CD14-positive monocyte (primary cell): ENCODE results near the gene C2CD4A. TPM values are rescaled to one million over a fixed set of nuclear protein-coding genes. Genes with fewer than 3 reads are reported as not detected.

Experiments
- DNase-seq, 3 donors: peaks; one replicate each; pipeline ENCODE4 v3.0.0-alpha.2; 2011 to 2022
- H2AFZ ChIP-seq: 2 replicates; pipeline ENCODE4 v1.6.0; 2012; ENCODE audit warnings: mild to moderate bottlenecking, low read depth, low read length, inconsistent platforms; ENCODE audit not compliant: insufficient read depth, poor library complexity, severe bottlenecking
- H3K27ac ChIP-seq, 2 donors: 1 replicate in 1 of 2; 2 replicates in 1 of 2; pipeline ENCODE4 v1.5.1; 2012 to 2013; ENCODE audit warnings: low read length in 2 of 2, control low read depth in 1 of 2, inconsistent platforms in 1 of 2, low read depth in 1 of 2, mild to moderate bottlenecking in 1 of 2
- H3K27me3 ChIP-seq, 2 donors: one replicate each; pipeline versions ENCODE4 v1.6.0 to v1.6.1; 2011 to 2013; ENCODE audit warnings: low read length in 2 of 2; ENCODE audit not compliant: control insufficient read depth in 2 of 2, insufficient read depth in 2 of 2
- H3K36me3 ChIP-seq, 2 donors: replicated peaks in 1 of 2; 1 replicate in 1 of 2; 2 replicates in 1 of 2; pipeline versions ENCODE4 v1.5.1 to v1.6.1; 2012 to 2013; ENCODE audit warnings: low read length in 2 of 2, control low read depth in 1 of 2, inconsistent platforms in 1 of 2, mild to moderate bottlenecking in 1 of 2; ENCODE audit not compliant: insufficient read depth in 2 of 2, control insufficient read depth in 1 of 2
- H3K4me1 ChIP-seq, 2 donors: 1 replicate in 1 of 2; 2 replicates in 1 of 2; pipeline versions ENCODE4 v1.5.1 to v1.6.1; 2012 to 2013; ENCODE audit warnings: low read length in 2 of 2, control low read depth in 1 of 2, inconsistent platforms in 1 of 2, mild to moderate bottlenecking in 1 of 2, moderate library complexity in 1 of 2; ENCODE audit not compliant: insufficient read depth in 2 of 2, control insufficient read depth in 1 of 2
- H3K4me2 ChIP-seq: replicated peaks from 2 replicates; pipeline ENCODE3; 2012; ENCODE audit warnings: low read length, moderate library complexity, mild to moderate bottlenecking; ENCODE audit not compliant: poor library complexity, severe bottlenecking; ENCODE audit errors: extremely low read depth
- H3K4me3 ChIP-seq, 3 experiments: fragments of 200-600 bp in 1 of 3; sonication (generic) in 1 of 3; replicated peaks in 1 of 3; 1 replicate in 2 of 3; 2 replicates in 1 of 3; pipeline ENCODE4 v1.5.1; 2011 to 2013; ENCODE audit warnings: low read length in 3 of 3, mild to moderate bottlenecking in 3 of 3, control low read depth in 2 of 3, low read depth in 2 of 3, inconsistent platforms in 1 of 3, moderate library complexity in 1 of 3
- H3K79me2 ChIP-seq: 2 replicates; pipeline ENCODE4 v1.6.0; 2012; ENCODE audit warnings: mild to moderate bottlenecking, control low read depth, inconsistent platforms, low read length, moderate library complexity; ENCODE audit not compliant: insufficient read depth
- H3K9ac ChIP-seq: 2 replicates; pipeline ENCODE4 v1.6.0; 2017; ENCODE audit warnings: low read length, mild to moderate bottlenecking; ENCODE audit not compliant: insufficient read depth, poor library complexity, severe bottlenecking
- H3K9me3 ChIP-seq, 2 donors: replicated peaks in 1 of 2; 1 replicate in 1 of 2; 2 replicates in 1 of 2; pipeline versions ENCODE4 v1.5.1 to v1.6.1; 2012 to 2013; ENCODE audit warnings: low read length in 2 of 2, control low read depth in 1 of 2; ENCODE audit not compliant: control insufficient read depth in 1 of 2, insufficient read depth in 1 of 2
- H4K20me1 ChIP-seq: 2 replicates; pipeline ENCODE4 v1.6.0; 2012; ENCODE audit warnings: mild to moderate bottlenecking, low read length, control low read depth, moderate library complexity; ENCODE audit not compliant: insufficient read depth
- H3K27ac Mint-ChIP-seq, 7 donors: one replicate each; pipeline ENCODE4 v1.8.0; 2020; ENCODE audit warnings: mild to moderate bottlenecking in 7 of 7, mixed read lengths in 7 of 7, moderate library complexity in 6 of 7, inconsistent platforms in 2 of 7
- H3K27me3 Mint-ChIP-seq, 3 donors: one replicate each; pipeline ENCODE4 v1.8.0; 2021 to 2022; ENCODE audit warnings: low read depth in 3 of 3, mild to moderate bottlenecking in 3 of 3, mixed read lengths in 3 of 3, moderate library complexity in 3 of 3, inconsistent platforms in 1 of 3
- H3K36me3 Mint-ChIP-seq, 2 donors: one replicate each; pipeline ENCODE4 v1.8.0; 2020; ENCODE audit warnings: mixed read lengths in 2 of 2, inconsistent platforms in 1 of 2, mild to moderate bottlenecking in 1 of 2
- H3K4me1 Mint-ChIP-seq: one replicate; pipeline ENCODE4 v1.8.0; 2020; ENCODE audit warnings: mild to moderate bottlenecking, mixed read lengths
- H3K4me3 Mint-ChIP-seq, 2 donors: one replicate each; pipeline ENCODE4 v1.8.0; 2020; ENCODE audit warnings: mild to moderate bottlenecking in 2 of 2, mixed read lengths in 2 of 2, moderate library complexity in 1 of 2
- H3K9me3 Mint-ChIP-seq, 7 donors: one replicate each; pipeline ENCODE4 v1.8.0; 2020 to 2022; ENCODE audit warnings: mixed read lengths in 7 of 7, mild to moderate bottlenecking in 6 of 7, moderate library complexity in 6 of 7, inconsistent platforms in 2 of 7
- CTCF ChIP-seq: fragments of 200-600 bp; IDR thresholded peaks from one replicate; pipeline ENCODE4 v1.8.0; 2022; ENCODE audit warnings: antibody characterized with exemption, mild to moderate bottlenecking
- WGBS: methylation state at CpG from one replicate; pipeline ENCODE4 v1.1.5; 2013; ENCODE audit warnings: missing lambda C conversion rate; ENCODE audit not compliant: insufficient coverage; 5-methylcytosine and 5-hydroxymethylcytosine counted together
- intact Hi-C, 2 donors: fragments of 100-400 bp; cut with micrococcal nuclease; formaldehyde crosslinking; loops; one replicate each; pipeline versions ENCODE4 v1.15.0 to v1.15.1; 2023
- polyA plus RNA-seq, 3 donors: library from polyadenylated mRNA; depleted of rRNA in 1 of 3; unstranded in 2 of 3; stranded (reverse) in 1 of 3; fragments of 300-500 nt in 2 of 3; fragments of >200 nt in 1 of 3; fragmentation: Illumina TruSeq in 2 of 3; gene quantifications; 1 replicate in 2 of 3; 2 replicates in 1 of 3; pipeline ENCODE4 v1.2.3, GENCODE V29; 2012 to 2021

Gene C2CD4A
- polyA plus RNA-seq, 3 donors = not detected

- DNase-seq = no peak
- H3K4me1 Mint-ChIP-seq = no peaks in the 10 kb centered on the region
- peaks cover 0 to 5% (median 0%) of the 10 kb centered on the region in 3 donors for H3K27me3 Mint-ChIP-seq
- Histone ChIP-seq H2AFZ (no peak overlapping the region), H3K4me1 (no peaks in the 10 kb centered on the region), H3K9me3 (no peaks in the 10 kb centered on the region), H3K4me2 (no peak overlapping the region), H3K27ac (no peak overlapping the region), H3K4me3 (no peak overlapping the region), H3K79me2 (no peaks in the 10 kb centered on the region), H3K27me3 (no peaks in the 10 kb centered on the region), H3K36me3 (no peaks in the 10 kb centered on the region), H3K9ac (no peak overlapping the region), H4K20me1 (no peaks in the 10 kb centered on the region)
- no peak for TF ChIP-seq CTCF
- intact Hi-C loops = no loop called here
- H3K4me3 Mint-ChIP-seq = peak overlapping the region in 1 of 2 donors; percentile 20
- H3K36me3 Mint-ChIP-seq = no peaks in the 10 kb centered on the region
- 99% methylated on average over 9 of the region's 11 CpGs for WGBS
- peaks cover 0 to 4% (median 0%) of the 10 kb centered on the region in 7 donors for H3K9me3 Mint-ChIP-seq
- no peak overlapping the region for H3K27ac Mint-ChIP-seq
Observed at GRCh38 chr15:62112616-62113593, 46.1 kb downstream of the C2CD4A start.

- H3K27ac ChIP-seq = no peak overlapping the region
- H3K36me3 ChIP-seq = no peaks in the 10 kb centered on the region
- WGBS = no CpG with 5 or more reads among the region's 1 CpG
- no peak for DNase-seq
- no peaks in the 10 kb centered on the region for H4K20me1 ChIP-seq
- no peak overlapping the region for H3K4me3 ChIP-seq
- Mint-ChIP-seq H3K36me3 (no peaks in the 10 kb centered on the region), H3K27me3 (peaks cover 2 to 5% (median 3%) of the 10 kb centered on the region in 3 donors), H3K27ac (no peak overlapping the region), H3K9me3 (peaks cover 0 to 4% (median 0%) of the 10 kb centered on the region in 7 donors), H3K4me1 (peaks cover 19% of the 10 kb centered on the region), H3K4me3 (no peak overlapping the region)
- no peaks in the 10 kb centered on the region for H3K27me3 ChIP-seq
- H3K4me2 ChIP-seq = no peak overlapping the region
- H3K9ac ChIP-seq = no peak overlapping the region
- no peaks in the 10 kb centered on the region for H3K9me3 ChIP-seq
- intact Hi-C loops = no loop called here
- H3K4me1 ChIP-seq = peaks cover 16 to 18% of the 10 kb centered on the region in 2 donors
- no peak overlapping the region for H2AFZ ChIP-seq
- no peaks in the 10 kb centered on the region for H3K79me2 ChIP-seq
- no peak for TF ChIP-seq CTCF
Observed at GRCh38 chr15:62115847-62116246, 49.1 kb downstream of the C2CD4A start.
